ENCODE data around the gene SNAP47.

The SNAP47 gene

GRCh38 chr1:227718932-227719331 is 16.3 kb upstream of the SNAP47 start:
- DNase-seq: no peak
- H2AFZ ChIP-seq (ENCODE audit: low read length): no peak overlapping the region
- H3K4me1 ChIP-seq (ENCODE audit: low read length): no peaks in the 10 kb centered on the region
- no peak overlapping the region for H3K4me2 ChIP-seq (ENCODE audit: low read depth, low read length)
- no peaks in the 10 kb centered on the region for H3K9me3 ChIP-seq (replicated peaks; ENCODE audit: insufficient read depth, low read length)
- H3F3A ChIP-seq (ENCODE audit: insufficient read depth, low read length): no peaks in the 10 kb centered on the region
- H3K27ac ChIP-seq (ENCODE audit: low read length): no peak overlapping the region
- no peaks in the 10 kb centered on the region for H3K27me3 ChIP-seq (replicated peaks; ENCODE audit: insufficient read depth, low read length)
- no peak overlapping the region for H3K9ac ChIP-seq (ENCODE audit: low read length)
- H3K4me3 ChIP-seq (ENCODE audit: low read length): no peak overlapping the region
- TF ChIP-seq EZH2phosphoT487 (IDR thresholded peaks at IDR 0.05; ENCODE audit: low read length) (no peak), EZH2 (optimal IDR thresholded peaks at IDR 0.05; ENCODE audit: low read depth, low read length) (no peak)
- TF ChIP-seq, protein P1, sequence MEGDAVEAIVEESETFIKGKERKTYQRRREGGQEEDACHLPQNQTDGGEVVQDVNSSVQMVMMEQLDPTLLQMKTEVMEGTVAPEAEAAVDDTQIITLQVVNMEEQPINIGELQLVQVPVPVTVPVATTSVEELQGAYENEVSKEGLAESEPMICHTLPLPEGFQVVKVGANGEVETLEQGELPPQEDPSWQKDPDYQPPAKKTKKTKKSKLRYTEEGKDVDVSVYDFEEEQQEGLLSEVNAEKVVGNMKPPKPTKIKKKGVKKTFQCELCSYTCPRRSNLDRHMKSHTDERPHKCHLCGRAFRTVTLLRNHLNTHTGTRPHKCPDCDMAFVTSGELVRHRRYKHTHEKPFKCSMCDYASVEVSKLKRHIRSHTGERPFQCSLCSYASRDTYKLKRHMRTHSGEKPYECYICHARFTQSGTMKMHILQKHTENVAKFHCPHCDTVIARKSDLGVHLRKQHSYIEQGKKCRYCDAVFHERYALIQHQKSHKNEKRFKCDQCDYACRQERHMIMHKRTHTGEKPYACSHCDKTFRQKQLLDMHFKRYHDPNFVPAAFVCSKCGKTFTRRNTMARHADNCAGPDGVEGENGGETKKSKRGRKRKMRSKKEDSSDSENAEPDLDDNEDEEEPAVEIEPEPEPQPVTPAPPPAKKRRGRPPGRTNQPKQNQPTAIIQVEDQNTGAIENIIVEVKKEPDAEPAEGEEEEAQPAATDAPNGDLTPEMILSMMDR (IDR thresholded peaks at IDR 0.05; ENCODE audit: low read length): no peak
- no peaks in the 10 kb centered on the region for H3K79me2 ChIP-seq (ENCODE audit: low read length)
- no peaks in the 10 kb centered on the region for H3K9me2 ChIP-seq (replicated peaks; ENCODE audit: insufficient read depth, low read length)
- no peaks in the 10 kb centered on the region for H3K36me3 ChIP-seq (replicated peaks; ENCODE audit: insufficient read depth, low read length)
- H4K20me1 ChIP-seq (ENCODE audit: insufficient read depth, low read length): no peaks in the 10 kb centered on the region

GRCh38 chr1:227723474-227723873 is 11.8 kb upstream of the SNAP47 start:
- no peak overlapping the region for H3K9ac ChIP-seq (ENCODE audit: low read length)
- H3K4me2 ChIP-seq (ENCODE audit: low read depth, low read length): no peak overlapping the region
- H3F3A ChIP-seq (ENCODE audit: insufficient read depth, low read length): no peaks in the 10 kb centered on the region
- 0 out of 2 replicates have a peak, but pooled peaks cover 3% of the 10 kb centered on the region for H3K4me1 ChIP-seq (ENCODE audit: low read length)
- no peak overlapping the region for H3K27ac ChIP-seq (ENCODE audit: low read length)
- H3K36me3 ChIP-seq (replicated peaks; ENCODE audit: insufficient read depth, low read length): no peaks in the 10 kb centered on the region
- no peaks in the 10 kb centered on the region for H3K27me3 ChIP-seq (replicated peaks; ENCODE audit: insufficient read depth, low read length)
- no peaks in the 10 kb centered on the region for H3K9me2 ChIP-seq (replicated peaks; ENCODE audit: insufficient read depth, low read length)
- no peaks in the 10 kb centered on the region for H3K9me3 ChIP-seq (replicated peaks; ENCODE audit: insufficient read depth, low read length)
- no peaks in the 10 kb centered on the region for H4K20me1 ChIP-seq (ENCODE audit: insufficient read depth, low read length)
- TF ChIP-seq, protein P1 (IDR thresholded peaks at IDR 0.05; ENCODE audit: low read length): no peak
- TF ChIP-seq EZH2 (optimal IDR thresholded peaks at IDR 0.05; ENCODE audit: low read depth, low read length) (no peak), EZH2phosphoT487 (IDR thresholded peaks at IDR 0.05; ENCODE audit: low read length) (no peak)
- H2AFZ ChIP-seq (ENCODE audit: low read length): no peak overlapping the region
- H3K79me2 ChIP-seq (ENCODE audit: low read length): no peaks in the 10 kb centered on the region
- DNase-seq: no peak
- H3K4me3 ChIP-seq (ENCODE audit: low read length): no peak overlapping the region

DNA sequence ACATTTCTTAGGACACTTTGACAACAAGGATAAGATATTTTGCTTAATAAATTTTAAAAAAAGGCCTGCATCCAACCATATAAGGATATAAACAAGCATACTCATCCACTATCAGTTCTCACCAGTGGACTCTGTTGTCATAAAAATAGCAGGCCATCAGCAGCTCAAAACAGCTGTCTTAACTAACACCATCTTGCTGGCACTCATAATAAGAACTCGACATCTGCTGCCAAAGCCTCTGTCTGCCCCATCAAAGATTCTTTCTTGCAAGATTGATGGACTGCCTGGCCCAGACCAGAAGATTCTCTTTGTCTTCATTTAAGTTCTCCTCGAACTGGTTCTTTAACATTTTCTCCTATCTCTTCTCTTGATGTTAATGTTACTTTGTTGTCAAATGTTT is 10.2 kb upstream of the SNAP47 start:
- Histone ChIP-seq H3K79me2 (ENCODE audit: low read length) (no peaks in the 10 kb centered on the region; the same call in 1 of the 2 replicates), H3K9me2 (replicated peaks; ENCODE audit: insufficient read depth, low read length) (no peaks in the 10 kb centered on the region), H3K27ac (ENCODE audit: low read length) (no peak overlapping the region), H3K4me2 (ENCODE audit: low read depth, low read length) (no peak overlapping the region), H3K9me3 (replicated peaks; ENCODE audit: insufficient read depth, low read length) (no peaks in the 10 kb centered on the region), H3K27me3 (replicated peaks; ENCODE audit: insufficient read depth, low read length) (no peaks in the 10 kb centered on the region), H2AFZ (ENCODE audit: low read length) (no peak overlapping the region), H3K36me3 (replicated peaks; ENCODE audit: insufficient read depth, low read length) (no peaks in the 10 kb centered on the region), H3K4me1 (ENCODE audit: low read length) (peaks cover 14% of the 10 kb centered on the region), H3F3A (ENCODE audit: insufficient read depth, low read length) (peaks cover 13% of the 10 kb centered on the region), H3K9ac (ENCODE audit: low read length) (no peak overlapping the region), H3K4me3 (ENCODE audit: low read length) (no peak overlapping the region), H4K20me1 (ENCODE audit: insufficient read depth, low read length) (no peaks in the 10 kb centered on the region)
- TF ChIP-seq, protein P1 (IDR thresholded peaks at IDR 0.05; ENCODE audit: low read length): no peak
- no peak for DNase-seq

Data from MM.1S (cell line).